Stimulated activated CD8-positive, alpha-beta memory T cell treated with anti-CD3 and anti-CD28 coated beads, Interleukin-2, amount 100 ng/mL, for 1 hour (primary cell): ENCODE results near the gene BOD1L1.

Experiments used
- DNase-seq, 2 donors: peaks; one replicate each; pipeline ENCODE4 v3.0.0-alpha.2; 2020; ENCODE audit warnings: low read depth in 2 of 2

Gene BOD1L1

DNA sequence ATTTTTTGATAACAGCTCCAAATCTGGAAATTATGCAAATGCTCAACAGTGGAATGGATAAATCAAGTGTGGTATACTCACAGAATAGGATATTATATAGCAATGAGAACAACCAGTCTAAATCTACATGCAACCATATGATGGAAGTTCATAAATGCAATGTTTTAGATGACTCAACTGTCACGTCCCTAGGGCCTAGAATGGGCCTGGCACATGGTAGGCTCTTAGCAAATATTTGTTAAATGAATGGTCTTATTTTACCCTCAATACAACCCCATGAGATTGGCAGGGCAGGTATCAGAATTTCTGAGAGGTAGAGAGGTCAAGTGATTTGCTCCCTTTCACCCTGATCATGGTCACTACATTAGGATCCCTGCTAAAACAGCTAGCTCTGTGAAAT, 68.6 kb downstream of the BOD1L1 start:
- DNase-seq: no peak

DNA sequence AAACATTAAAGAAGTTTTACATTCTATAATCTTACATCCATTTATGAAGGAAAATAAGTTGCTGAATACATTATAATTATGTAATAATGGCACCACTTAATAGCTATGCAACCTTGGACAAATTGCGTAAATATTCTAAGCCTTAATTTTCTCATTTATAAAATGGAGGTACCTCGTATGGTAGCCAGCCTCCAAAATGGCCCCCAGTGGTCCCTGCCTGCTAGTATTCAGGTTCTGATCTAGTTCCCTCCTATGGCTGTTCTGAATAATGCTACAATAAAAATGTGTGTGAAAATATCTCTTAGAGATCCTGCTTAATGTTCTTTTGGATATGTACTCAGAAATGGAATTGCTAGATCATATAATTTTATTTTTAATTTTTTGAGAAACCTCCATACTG, 72.2 kb downstream of the BOD1L1 start:
- no peak for DNase-seq

DNA sequence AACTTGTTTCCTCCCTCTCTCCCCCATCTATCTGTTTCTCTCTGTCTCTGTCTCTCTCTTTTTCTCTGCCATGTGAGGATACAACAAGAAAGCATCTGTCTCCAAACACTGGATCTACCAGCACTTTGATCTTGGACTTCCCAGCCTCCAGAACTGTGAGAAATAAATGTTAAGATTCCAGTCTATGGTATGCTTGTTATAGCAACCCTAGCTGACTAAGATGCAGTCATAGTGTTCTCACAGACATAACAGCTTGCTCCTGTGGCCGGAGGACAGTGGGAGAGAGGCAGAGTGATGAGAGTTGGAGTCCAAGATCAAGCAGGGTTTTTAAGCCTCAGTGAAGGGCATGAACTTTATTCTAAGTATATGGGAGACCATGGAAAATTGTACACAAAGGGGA, 74.4 kb downstream of the BOD1L1 start:
- DNase-seq: no peak

DNA sequence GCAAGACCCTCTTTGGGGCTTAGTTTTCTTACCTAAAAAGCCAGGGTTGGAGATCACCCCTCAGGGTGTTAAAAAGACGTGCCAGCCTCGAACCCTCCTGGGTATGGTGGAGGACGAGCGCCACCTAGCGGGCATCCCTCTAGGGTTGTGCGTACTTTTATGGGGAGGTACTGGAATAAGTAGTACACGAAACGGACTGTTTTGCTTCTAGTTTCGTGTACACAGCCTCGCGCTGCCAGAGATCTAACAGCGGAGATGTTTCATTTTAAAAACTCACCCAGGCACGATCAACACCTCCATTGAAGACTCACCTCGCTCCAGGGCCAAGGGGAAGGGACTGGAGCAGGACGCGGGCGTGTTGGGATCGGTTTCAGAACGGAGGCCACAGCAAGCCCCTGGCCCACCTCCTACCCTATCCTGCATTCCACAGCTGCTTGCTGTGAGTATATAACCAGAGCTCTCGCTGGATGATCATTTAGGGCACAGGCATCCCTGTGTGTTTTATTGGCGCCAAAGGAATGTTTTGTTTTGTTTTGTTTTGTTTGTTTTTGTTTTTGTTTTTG, 78.5 kb downstream of the BOD1L1 start:
- peak; percentile 59 to 68 for DNase-seq

DNA sequence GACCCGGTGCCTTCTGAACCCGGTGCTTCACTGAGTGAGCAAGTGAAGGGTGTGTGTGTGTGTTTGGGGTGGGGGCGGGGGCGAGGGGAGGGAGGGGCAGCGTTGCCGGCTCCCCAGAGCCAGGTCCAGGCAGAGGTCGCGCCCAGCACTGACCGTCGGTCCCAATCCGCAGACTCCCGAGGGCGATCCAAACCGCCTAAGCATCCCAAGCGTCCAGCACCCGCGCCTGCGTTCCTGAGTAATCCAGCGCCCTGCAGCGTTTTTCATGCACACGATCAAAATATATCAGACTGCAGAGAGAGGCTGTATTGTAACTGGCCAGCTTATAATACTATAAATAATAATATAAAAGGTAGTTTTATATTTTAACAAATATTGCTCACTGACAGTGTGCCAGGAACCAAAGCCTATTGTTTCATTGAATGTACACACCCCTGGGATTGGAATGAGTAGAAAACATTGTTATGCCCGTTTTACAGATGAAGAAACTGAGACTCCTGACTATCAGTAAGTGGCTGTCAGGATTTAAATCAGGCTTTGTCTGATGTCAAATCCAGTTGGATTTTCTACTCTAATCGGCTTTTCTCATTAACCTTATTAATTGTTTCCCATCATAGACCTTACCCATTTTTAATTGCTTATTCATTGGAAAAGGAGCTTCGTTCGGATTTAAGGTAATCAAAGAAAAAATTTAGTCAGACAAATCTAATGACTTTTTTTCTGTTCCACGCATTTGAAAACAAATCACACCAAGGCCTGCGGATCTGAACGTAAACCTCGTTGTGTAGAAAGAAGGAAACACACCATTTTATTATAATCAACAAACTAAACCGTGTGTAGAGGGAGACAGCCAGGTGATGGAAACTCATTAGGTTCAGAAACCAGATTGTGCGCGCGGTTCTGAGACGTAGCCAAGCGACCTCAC, 79.2 kb downstream of the BOD1L1 start:
- DNase-seq: no peak

DNA sequence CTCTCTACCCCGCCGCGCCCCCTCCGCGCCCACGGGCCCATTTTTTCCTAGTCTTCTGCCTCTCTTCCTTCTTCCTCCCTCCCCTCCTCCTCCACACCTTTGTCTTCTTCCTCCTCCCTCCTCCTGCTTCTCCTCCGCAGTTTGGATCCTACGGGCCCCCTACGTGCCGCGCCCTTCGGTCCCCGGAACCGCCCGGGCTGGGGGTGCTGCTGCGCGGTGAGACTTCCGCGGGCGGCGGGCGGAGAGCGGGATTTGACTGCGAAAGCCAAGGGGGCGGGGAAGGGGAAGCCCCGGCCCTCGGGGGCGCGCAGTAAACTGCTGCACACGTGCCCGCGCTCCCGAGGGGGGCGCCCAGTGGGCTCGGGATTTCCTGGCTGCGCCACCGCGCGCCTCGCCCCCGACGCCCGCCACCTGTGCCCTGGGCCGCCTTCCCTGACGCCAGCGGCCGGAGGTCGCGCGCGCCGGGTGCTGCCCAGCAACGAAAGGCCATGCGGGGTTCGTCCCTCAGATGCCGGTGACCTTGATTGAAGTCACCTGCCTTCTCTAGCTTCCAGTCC, 80.0 kb downstream of the BOD1L1 start:
- DNase-seq: no peak

DNA sequence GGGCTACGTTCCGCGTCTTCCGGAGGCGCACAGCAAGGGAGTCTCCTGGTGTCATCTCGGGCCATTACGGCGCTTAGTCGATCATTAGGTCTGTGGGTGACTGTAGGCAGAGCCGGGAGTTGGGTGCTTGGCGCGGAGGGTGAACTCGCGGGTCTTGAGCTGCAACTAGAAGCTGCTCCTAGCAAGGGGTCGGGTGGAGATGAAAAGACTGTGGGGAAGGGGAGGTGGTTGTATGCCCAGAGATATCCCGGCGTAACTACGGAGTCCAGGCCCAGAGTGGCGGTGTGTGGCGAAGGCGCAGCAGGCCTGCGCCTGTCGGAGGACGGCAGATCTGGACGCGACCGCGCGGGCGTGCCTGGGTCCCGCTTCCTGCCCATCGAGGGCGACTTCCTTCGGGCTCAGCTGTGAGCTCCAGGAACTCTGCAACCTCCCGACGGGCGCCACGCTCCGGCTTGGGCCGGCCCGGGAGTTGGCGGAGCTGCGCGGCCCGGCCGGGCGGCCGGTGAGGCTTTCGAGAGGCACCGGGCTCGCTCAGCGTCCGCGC, 80.5 kb downstream of the BOD1L1 start:
- no peak for DNase-seq

DNA sequence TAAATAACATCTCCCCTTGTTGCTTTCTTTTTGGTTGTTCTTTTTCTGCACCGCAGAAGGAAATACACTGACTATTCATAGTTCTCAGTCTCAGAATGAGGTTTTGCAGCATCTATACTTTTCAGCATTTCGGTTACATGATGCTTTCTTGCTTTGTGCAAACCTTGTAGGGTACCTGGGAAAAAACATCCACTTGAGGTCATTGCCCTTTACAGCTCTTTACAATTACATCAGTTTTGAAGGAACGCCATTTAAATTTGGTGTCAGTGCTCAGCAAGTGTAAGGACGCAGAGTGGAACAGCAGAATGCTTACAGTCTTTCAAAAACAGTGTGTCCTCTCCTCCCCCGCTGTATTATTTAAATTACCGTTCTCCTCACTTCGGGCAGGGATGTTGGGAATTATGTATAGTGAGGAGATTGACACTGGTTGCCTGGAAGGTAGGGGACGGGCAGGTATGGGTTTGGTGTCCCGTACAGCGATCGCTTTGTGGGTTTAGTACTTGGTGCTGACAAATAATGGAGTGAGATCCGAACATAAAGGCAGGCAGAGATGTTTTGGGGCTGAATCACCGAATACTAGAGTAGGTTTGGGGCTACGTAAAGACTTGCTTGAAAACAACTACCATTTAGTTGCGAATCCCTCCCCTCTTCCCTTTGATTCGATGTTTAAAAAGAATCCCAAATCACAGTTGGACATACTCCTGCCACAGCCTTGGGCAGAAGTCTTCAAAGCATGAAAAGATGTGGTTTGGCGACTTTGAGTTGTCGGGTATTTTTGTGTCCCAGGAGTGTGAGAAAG, 81.2 kb downstream of the BOD1L1 start:
- no peak for DNase-seq

DNA sequence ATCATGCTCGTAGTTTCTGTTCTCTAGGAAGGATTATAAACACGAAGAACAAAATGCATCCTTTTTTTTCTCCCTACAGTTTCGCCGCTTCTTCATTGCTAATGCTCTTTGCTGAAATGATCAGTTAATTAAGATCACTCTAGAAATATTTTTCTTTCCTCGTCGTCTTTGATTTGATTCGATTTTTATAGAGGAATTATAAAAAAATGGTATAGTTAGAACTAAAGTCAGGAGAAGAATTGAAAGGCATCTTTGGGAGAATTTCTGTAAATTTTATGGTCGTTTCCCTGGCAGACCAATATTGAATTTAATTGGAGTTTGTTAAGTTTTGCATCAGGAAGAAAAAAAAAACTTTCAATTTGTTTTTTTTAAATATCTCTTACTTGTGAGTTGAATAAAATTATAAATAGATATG, 82.1 kb downstream of the BOD1L1 start:
- DNase-seq: no peak

DNA sequence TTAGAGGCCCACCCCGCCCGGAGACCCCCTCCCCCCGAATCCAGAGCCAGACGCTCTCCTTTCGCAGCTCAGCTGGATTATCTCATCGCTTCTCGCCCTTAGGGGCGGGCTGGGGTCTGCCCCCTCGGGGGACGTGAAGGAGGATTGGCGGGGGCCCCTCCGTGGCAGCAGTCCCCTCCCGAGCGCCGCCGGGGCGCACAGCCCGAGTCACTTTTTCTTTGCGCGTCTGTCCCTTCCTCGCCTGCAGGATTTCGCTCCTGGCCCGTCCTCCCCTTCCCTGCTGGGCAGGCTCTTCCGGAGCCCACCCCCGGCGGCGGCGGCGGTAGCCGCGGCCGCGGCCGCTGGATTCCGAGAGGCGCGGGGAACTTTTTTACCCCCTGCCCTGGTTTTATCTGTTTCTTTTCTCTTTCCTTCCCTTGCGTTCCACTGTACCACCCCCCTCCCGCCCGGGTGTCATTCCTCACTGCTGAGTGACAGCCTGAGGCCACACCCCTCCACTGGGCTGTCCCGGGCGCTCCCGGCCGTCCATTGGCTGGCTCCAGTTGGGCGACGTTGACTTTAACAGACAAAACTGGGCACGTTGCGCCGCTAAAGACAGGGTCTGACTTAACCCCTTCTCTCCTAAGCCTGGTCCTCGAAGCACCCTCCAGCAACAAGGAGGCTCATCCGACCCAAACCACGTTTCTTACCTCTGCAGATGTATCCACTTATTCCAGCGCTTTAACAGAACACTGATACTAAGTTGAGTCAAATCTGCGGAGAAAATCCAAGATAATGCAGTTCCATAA, 82.7 kb downstream of the BOD1L1 start:
- DNase-seq: no peak

DNA sequence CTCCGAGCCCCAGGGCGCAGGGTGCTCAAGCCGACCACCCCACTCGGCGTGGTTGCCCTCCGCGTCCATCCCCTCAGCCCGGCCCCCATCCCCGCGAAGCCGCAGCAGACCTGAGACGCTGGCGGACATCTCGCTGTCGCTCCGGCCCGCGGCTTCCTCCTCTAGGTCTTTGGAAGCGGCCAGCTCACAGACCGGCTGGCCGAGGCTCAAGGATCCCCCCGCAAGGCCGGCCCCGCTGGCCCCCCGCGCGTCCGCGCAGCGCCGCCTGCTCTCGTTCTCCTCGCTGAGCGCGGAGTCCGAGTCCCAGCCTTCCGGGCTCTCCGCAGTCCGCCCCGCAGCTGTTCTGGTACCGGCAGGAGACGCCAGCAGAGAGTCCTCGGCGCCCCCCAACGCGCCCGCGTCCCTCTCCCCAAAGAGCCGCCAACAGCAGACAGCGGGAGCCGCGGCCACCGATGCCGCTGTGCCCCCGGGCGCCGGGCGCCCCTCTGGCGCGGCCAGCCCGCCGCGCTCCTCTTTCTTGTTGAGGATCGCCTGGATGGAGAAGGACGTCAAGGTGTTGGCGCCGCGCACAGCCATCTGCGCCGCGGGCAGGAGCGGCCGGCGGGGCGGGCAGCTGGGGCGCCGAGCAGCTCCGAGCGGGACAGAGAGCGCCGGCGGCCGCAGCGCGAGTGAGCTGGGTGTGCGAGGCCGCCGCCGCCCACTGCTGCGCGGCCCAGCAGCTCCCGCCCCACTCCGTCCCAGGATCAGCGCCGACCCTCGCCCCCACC, 83.5 kb downstream of the BOD1L1 start, which contains the start of gene NKX3-2:
TSS of gene NKX3-2 (minus strand) at position 670 of the 767 bp plus-strand sequence. CDS start at position 576, 94 bp downstream.
- no peak for DNase-seq

DNA sequence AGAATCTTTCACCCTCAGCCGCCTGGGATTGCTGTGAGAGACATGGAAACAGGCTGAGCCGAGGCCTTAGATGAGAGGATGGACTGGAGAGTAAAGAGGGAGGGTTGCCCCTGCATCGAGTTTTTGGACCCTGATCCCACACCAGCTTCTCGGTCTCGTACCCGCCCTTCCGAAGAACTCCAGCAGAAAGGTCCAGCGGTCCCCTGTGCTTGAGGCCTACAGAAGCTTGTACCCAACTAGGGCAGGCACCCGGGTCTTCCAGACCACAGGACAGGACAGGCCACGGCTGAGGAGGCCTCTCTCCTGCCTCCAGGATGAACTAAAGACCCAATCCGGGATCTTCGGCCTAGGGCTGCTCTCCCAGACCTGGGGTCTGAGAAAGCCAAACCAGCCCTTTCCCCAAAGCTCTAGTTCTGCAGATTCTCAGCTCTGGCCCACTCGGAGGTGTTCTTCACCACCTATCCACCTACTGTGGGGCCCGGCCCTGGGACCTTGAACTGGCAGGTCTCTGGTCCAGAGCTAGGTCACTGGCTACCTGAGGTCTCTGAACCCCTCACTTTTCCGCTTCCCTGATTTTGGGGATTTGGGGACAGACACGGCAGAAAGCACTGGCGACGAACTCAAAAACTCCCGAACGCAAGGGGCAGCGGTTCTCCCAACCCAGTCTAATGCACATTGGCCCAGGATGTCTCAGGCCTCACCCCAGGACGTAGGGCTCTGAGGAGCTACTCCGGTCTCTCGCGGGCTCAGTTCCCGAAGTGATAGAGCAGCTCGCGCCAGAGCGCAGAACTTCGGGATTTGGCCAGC, 84.3 kb downstream of the BOD1L1 start:
- DNase-seq: no peak

DNA sequence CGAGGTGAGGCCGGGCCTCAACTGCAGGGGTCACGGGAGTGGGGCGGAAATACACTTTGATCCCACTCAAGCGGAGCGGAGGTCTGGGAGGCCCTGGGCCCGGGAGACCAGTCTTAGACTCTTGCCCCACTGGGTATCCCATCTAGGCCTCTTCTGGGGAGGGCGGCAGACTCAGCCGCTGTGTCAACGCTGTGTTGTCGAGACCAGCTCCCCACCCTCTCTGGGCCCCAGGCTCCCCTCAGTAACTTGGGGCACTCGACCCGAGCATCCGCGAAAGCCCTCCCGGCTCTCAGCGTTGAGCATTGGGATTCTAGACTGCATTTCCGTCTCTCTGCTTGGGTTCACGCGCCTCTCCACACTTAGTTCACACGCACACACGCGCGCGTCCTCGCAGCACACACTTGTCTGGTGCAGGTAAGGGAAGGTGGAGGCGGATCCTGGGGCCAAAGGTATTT, 84.9 kb downstream of the BOD1L1 start:
- no peak for DNase-seq

DNA sequence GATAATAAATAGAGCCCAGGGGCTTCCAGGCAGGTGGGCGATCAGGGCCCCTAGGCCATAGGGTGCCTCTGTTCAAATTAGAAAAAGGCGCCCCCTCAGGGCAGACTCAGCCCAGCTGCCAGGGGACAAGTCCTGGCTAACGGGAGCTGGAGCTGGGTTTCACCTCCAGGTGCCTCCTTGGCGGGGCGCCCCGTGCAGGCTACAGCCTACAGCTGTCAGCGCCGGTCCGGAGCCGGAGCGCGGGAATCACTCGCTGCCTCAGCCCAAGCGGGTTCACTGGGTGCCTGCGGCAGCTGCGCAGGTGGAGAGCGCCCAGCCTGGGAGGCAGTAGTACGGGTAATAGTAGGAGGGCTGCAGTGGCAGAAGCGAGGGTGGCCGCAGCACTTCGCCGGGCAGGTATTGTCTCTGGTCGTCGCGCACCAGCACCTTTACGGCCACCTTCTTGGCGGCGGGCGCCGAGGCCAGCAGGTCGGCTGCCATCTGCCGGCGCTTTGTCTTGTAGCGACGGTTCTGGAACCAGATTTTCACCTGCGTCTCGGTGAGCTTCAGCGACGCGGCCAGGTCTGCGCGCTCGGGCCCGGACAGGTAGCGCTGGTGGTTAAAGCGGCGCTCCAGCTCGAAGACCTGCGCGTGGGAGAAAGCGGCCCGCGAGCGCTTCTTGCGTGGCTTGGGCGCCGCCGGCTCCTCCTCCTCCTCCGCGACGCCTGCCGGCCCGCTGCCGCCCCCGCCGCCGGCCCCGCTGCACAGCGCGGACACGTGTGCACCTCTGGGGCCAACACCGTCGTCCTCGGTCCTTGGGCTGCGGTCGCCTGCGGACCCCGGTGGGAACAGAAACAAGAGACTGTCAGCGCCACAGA, 85.6 kb downstream of the BOD1L1 start:
- no peak for DNase-seq

DNA sequence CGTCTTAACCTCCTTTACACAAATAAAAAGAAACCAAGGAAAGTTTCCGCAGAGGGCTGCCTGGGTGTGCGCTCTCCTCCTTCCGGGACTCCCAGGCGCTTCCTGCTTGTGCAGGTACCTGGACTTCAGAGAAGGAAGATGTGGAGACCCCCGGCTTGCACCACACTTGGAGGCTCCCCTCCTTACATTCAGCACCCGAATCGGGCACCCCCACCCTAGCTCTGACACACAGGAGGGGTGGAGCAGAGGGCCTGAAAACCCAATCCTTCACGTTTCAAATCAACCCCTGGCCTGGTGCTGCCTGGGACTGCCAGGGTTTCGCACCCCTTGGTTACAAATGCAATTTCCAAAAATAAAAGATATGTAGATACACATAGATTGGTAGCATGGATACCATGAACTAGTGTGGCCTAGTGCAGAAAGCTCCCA, 86.3 kb downstream of the BOD1L1 start:
- DNase-seq: no peak

DNA sequence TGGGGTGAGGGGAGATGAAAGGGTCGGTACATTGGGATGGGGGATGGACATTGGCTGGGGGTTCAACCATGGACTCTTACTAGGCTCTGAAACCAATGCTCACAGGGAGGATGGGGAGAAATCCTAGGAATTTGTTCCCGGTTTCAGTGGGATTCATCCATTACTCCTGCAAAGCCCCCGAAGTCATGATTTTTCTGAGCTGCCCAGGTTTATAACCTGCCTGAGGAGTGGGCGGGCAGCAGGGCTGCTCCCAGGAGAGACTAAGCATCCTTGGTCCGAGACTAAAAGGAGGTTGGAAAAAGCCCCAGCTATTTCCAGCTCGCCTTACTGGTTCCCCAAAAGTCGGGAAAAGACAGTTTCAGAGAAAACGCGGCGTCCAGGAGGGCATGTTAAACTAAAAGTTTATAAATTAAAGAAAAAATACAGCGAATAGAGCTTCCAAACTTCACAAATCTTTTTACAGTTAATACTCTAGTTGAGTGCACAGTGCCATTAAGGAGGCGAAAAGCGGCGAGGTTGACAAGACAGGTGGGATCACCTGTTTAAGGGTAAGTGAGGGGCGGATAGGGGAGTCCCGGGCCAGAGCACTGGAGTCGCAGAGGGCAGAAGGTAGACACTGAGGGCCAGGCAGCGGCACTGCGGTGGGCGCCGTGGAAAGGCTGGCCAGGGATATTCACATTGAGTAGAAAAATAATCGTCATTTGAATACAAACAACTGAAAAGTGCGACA, 86.9 kb downstream of the BOD1L1 start:
- no peak for DNase-seq

DNA sequence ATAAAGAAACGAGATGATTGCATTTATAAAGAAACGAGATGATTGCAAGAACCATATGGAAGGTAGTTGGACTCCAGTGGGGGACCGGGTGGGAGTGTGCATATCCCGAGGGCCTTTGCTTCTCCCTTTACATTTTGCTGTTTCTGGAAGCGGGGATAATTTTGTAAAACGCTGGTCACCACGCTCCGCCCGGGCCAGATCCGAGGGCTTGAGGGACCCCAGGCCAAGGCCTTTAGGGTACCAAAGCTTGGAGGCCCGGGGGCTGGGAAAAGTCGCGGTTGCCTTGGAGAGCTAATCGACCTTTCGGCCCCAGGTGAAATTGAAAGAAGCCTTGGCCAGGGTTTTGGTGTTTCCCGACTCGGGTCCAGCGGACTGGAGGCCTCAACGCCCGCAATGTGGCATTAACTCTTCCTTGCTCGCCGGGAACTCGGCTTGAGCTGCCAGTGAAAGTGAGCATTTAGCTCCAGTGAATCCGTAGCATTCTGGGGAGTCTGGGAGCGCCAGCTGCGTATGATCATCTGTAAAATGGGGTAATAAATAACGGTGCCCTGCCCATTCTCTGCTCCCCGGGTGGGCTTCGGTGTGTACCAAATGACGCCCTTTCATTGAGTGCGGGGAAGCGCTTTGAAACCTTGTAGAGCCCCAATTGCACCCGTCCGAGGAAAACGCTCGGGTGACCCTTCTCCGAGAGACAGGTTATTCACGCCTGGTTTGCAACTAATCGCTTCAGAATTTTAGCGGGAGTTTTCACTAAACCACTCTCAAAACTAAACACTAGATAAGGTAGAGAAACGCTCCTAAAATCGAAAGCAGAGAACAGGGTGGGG, 87.7 kb downstream of the BOD1L1 start:
- no peak for DNase-seq
